Large intestine (tissue), 3 donors: ENCODE data around the gene LMNTD1. TPM values are rescaled to one million over a fixed set of nuclear protein-coding genes. Genes with fewer than 3 reads are reported as not detected.
A peak's percentile ranks its signal among the peaks of the same experiment; 100 is the strongest.
"Not testable (repeated sequence)": the region's sequence is repeated elsewhere in the genome, so short reads cannot be mapped to it uniquely, and the experiment has no call there.

Source experiments
- DNase-seq, 2 donors: peaks; one replicate each; pipeline versions ENCODE4 v3.0.0 to v3.0.0-alpha.2; 2013
- H3K27ac ChIP-seq: one replicate; pipeline ENCODE4 v1.5.1; 2013; ENCODE audit warnings: low read length
- H3K27me3 ChIP-seq: 2 replicates; pipeline ENCODE4 v1.6.1; 2013; ENCODE audit warnings: low read length; ENCODE audit not compliant: control insufficient read depth, insufficient read depth
- H3K36me3 ChIP-seq: 2 replicates; pipeline ENCODE4 v1.6.1; 2013; ENCODE audit warnings: low read length; ENCODE audit not compliant: control insufficient read depth, insufficient read depth
- H3K4me1 ChIP-seq: one replicate; pipeline ENCODE4 v1.6.1; 2013; ENCODE audit warnings: low read length; ENCODE audit not compliant: control insufficient read depth, insufficient read depth
- H3K4me3 ChIP-seq: one replicate; pipeline ENCODE4 v1.5.1; 2013; ENCODE audit warnings: low read length
- H3K9me3 ChIP-seq: one replicate; pipeline ENCODE4 v1.6.1; 2013; ENCODE audit warnings: mild to moderate bottlenecking, low read depth, low read length, moderate library complexity; ENCODE audit not compliant: control insufficient read depth
- WGBS: methylation state at CpG from one replicate; pipeline ENCODE4 v1.1.5; 2013; ENCODE audit warnings: low lambda C conversion rate; ENCODE audit not compliant: insufficient coverage; 5-methylcytosine and 5-hydroxymethylcytosine counted together
- polyA plus RNA-seq: library from polyadenylated mRNA; unstranded; fragments of 120-200 nt; gene quantifications from one replicate; pipeline ENCODE4 v1.2.1, GENCODE V29; 2013

Gene LMNTD1
- polyA plus RNA-seq, 1 donor: 0.22 TPM

GRCh38 chr12:25493682-25494081 lies 59.4 kb downstream of the LMNTD1 start:
- Histone ChIP-seq H3K27me3 (no peaks in the 10 kb centered on the region), H3K4me3 (no peak overlapping the region), H3K4me1 (no peaks in the 10 kb centered on the region), H3K36me3 (no peaks in the 10 kb centered on the region), H3K27ac (no peak overlapping the region), H3K9me3 (no peaks in the 10 kb centered on the region)
- DNase-seq: no peak
- no CpG with 5 or more reads among the region's 3 CpGs for WGBS

GRCh38 chr12:25491396-25492325 lies 61.4 kb downstream of the LMNTD1 start:
- no peaks in the 10 kb centered on the region for H3K27me3 ChIP-seq
- no peaks in the 10 kb centered on the region for H3K36me3 ChIP-seq
- no peak overlapping the region for H3K27ac ChIP-seq
- 73% methylated on average over 3 of the region's 4 CpGs for WGBS
- no peak overlapping the region for H3K4me3 ChIP-seq
- H3K9me3 ChIP-seq: no peaks in the 10 kb centered on the region
- DNase-seq: no peak
- H3K4me1 ChIP-seq: no peaks in the 10 kb centered on the region

- not testable (repeated sequence) for DNase-seq, H3K27ac ChIP-seq, H3K4me3 ChIP-seq, H3K9me3 ChIP-seq, H3K36me3 ChIP-seq, H3K4me1 ChIP-seq, H3K27me3 ChIP-seq
- WGBS: 100% methylated on average over 2 of the region's 33 CpGs
Measured at GRCh38 chr12:25488956-25489870, 63.9 kb downstream of the LMNTD1 start.

- Histone ChIP-seq H3K27ac (no peak overlapping the region), H3K36me3 (no peaks in the 10 kb centered on the region)
- WGBS: 40% methylated on average over 1 of the region's 5 CpGs
Measured at GRCh38 chr12:25482625-25483024, 70.5 kb downstream of the LMNTD1 start.

GRCh38 chr12:25480145-25480544 lies 72.9 kb downstream of the LMNTD1 start:
- Histone ChIP-seq H3K4me1 (no peaks in the 10 kb centered on the region), H3K27ac (no peak overlapping the region), H3K36me3 (no peaks in the 10 kb centered on the region), H3K4me3 (no peak overlapping the region), H3K27me3 (no peaks in the 10 kb centered on the region), H3K9me3 (no peaks in the 10 kb centered on the region)
- DNase-seq: no peak
- no CpG with 5 or more reads among the region's 1 CpG for WGBS

More at GRCh38 chr12:25482625-25483024, 70.5 kb downstream of the LMNTD1 start:
- Histone ChIP-seq H3K27me3 (no peaks in the 10 kb centered on the region), H3K4me1 (no peaks in the 10 kb centered on the region), H3K4me3 (no peak overlapping the region), H3K9me3 (no peaks in the 10 kb centered on the region)
- peak in 1 of 2 donors; percentile 8 for DNase-seq

GRCh38 chr12:25477217-25477616 lies 75.9 kb downstream of the LMNTD1 start:
- 89% methylated on average over 5 of the region's 5 CpGs for WGBS
- H3K4me3 ChIP-seq: no peak overlapping the region

GRCh38 chr12:25472453-25472852 lies 80.6 kb downstream of the LMNTD1 start:
- H3K4me1 ChIP-seq: no peaks in the 10 kb centered on the region
- H3K4me3 ChIP-seq: no peak overlapping the region
- H3K27ac ChIP-seq: no peak overlapping the region
- DNase-seq: no peak
- H3K9me3 ChIP-seq: no peaks in the 10 kb centered on the region
- no peaks in the 10 kb centered on the region for H3K27me3 ChIP-seq
- no peaks in the 10 kb centered on the region for H3K36me3 ChIP-seq

More at GRCh38 chr12:25477217-25477616, 75.9 kb downstream of the LMNTD1 start:
- Histone ChIP-seq H3K27me3 (no peaks in the 10 kb centered on the region), H3K9me3 (no peaks in the 10 kb centered on the region), H3K36me3 (no peaks in the 10 kb centered on the region), H3K4me1 (no peaks in the 10 kb centered on the region), H3K27ac (no peak overlapping the region)
- DNase-seq: no peak

GRCh38 chr12:25469861-25470260 lies 83.2 kb downstream of the LMNTD1 start:
- H3K36me3 ChIP-seq: no peaks in the 10 kb centered on the region
- no peaks in the 10 kb centered on the region for H3K4me1 ChIP-seq
- no peak for DNase-seq
- no peak overlapping the region for H3K4me3 ChIP-seq
- no peak overlapping the region for H3K27ac ChIP-seq
- no peaks in the 10 kb centered on the region for H3K27me3 ChIP-seq
- no CpG with 5 or more reads among the region's 2 CpGs for WGBS
- H3K9me3 ChIP-seq: no peaks in the 10 kb centered on the region

- Histone ChIP-seq H3K4me1 (no peaks in the 10 kb centered on the region), H3K36me3 (no peaks in the 10 kb centered on the region), H3K9me3 (no peaks in the 10 kb centered on the region), H3K4me3 (no peak overlapping the region), H3K27ac (no peak overlapping the region), H3K27me3 (no peaks in the 10 kb centered on the region)
- whole genome bisulfite sequencing: no CpG with 5 or more reads among the region's 6 CpGs
- no peak for DNase-seq
Measured at GRCh38 chr12:25469368-25469767, 83.7 kb downstream of the LMNTD1 start.

- 95% methylated on average over 3 of the region's 8 CpGs for WGBS
- Histone ChIP-seq H3K4me1 (no peaks in the 10 kb centered on the region), H3K9me3 (no peaks in the 10 kb centered on the region), H3K4me3 (no peak overlapping the region), H3K27me3 (no peaks in the 10 kb centered on the region), H3K27ac (no peak overlapping the region), H3K36me3 (no peaks in the 10 kb centered on the region)
- DNase-seq: no peak
Measured at GRCh38 chr12:25463521-25463920, 89.6 kb downstream of the LMNTD1 start.
